Measurements from ENCODE around the gene PRCC. TPM values are rescaled to one million over a fixed set of nuclear protein-coding genes. Genes with fewer than 3 reads are reported as not detected.

Gene PRCC
- total RNA-seq, 2 donors from 2014 or later: 108 to 111 TPM

DNA sequence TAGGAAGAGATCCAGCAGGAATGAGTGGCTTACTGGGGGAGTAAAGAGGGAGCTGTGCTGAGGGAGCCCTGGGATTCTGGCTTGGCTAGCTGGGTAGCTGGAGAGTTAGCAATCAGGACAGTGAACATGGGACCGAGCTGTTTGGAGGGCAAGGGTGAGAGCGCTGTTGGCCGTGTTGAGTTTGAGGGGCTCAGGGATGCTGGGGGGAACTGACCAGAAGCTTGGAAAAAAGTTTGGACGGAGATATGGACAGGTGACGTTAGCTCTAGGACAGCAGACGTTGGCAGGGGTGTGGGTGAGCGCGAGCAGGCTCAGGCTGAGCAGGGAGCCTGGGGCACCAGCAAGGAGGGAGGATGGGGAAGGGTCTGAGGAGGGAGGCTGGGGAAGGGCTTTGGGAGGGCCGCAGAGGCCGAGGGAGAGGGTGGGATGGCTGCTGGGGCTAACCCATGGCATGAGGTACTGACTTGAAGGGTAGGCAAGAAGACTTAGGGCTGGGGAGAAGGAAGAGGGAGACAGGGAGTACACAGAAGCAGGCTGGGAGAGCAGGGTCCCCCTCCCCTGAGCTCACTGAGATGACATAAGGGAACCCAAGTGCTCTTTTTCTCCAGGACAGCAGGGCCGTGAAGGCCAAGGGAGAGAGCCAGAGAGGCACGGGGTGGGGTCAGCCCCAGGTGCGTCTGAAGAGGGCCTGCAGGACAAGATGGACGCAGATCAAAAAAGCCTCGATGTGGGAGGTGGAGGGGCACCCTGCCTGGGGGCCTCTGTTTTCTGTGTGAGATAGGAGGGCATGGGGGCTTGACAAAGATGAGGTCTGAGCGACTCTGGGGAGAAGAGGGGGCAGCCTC, 41.1 kb downstream of the PRCC start:
- no peak overlapping the region for H3K4me3 ChIP-seq (ENCODE audit: low read length)
- Mint-ChIP-seq H3K36me3 (ENCODE audit: low read depth) (no peaks in the 10 kb centered on the region), H3K9me3 (no peaks in the 10 kb centered on the region), H3K4me3 (no peak overlapping the region), H3K4me1 (peaks cover 10% of the 10 kb centered on the region), H3K27me3 (ENCODE audit: insufficient read depth) (peaks cover 31% of the 10 kb centered on the region), H3K27ac (no peak overlapping the region)
- DNase-seq: no peak
- no peak overlapping the region for H3K27ac ChIP-seq (ENCODE audit: low read depth, low read length)
- peaks cover 9% of the 10 kb centered on the region for H3K4me1 ChIP-seq (ENCODE audit: control insufficient read depth, insufficient read depth, low read length)
- H3K9me3 ChIP-seq (ENCODE audit: control insufficient read depth, low read length): no peaks in the 10 kb centered on the region
- H3K36me3 ChIP-seq (ENCODE audit: control insufficient read depth, insufficient read depth, low read length): no peaks in the 10 kb centered on the region
- 89 to 93% methylated on average over 9 to 16 of the region's 16 CpGs for WGBS, 2 experiments (ENCODE audit: insufficient coverage in 1 of 2, insufficient read length in 1 of 2)
- TF ChIP-seq, protein P1, sequence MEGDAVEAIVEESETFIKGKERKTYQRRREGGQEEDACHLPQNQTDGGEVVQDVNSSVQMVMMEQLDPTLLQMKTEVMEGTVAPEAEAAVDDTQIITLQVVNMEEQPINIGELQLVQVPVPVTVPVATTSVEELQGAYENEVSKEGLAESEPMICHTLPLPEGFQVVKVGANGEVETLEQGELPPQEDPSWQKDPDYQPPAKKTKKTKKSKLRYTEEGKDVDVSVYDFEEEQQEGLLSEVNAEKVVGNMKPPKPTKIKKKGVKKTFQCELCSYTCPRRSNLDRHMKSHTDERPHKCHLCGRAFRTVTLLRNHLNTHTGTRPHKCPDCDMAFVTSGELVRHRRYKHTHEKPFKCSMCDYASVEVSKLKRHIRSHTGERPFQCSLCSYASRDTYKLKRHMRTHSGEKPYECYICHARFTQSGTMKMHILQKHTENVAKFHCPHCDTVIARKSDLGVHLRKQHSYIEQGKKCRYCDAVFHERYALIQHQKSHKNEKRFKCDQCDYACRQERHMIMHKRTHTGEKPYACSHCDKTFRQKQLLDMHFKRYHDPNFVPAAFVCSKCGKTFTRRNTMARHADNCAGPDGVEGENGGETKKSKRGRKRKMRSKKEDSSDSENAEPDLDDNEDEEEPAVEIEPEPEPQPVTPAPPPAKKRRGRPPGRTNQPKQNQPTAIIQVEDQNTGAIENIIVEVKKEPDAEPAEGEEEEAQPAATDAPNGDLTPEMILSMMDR (conservative IDR thresholded peaks at IDR 0.05): no peak
- H3K9ac ChIP-seq (ENCODE audit: extremely low read depth, low read length, poor library complexity, severe bottlenecking): no peak overlapping the region
- peaks cover 14% of the 10 kb centered on the region for H3K27me3 ChIP-seq (ENCODE audit: control insufficient read depth, insufficient read depth, low read length, poor library complexity, severe bottlenecking)

DNA sequence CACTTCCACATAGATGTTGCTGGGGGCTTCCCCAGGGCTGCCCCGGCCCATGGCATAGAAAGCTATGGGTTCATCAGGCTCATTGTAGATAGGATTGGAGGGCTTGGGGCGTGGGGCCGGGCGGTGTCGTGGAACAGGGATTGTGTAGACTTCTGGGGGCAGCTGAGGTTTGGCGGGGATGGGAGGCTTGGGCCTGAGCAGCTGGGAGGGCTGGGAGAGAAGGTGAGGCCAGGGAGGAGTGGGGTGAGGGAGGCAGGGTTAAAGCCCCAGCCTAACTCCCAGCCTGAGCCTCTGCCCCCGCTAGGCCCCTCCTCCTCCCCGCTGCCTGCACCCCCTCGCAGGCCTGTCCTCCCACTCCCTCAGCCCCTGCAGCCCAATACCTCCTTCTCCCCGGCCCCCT, 41.9 kb downstream of the PRCC start:
- Mint-ChIP-seq H3K9me3 (no peaks in the 10 kb centered on the region), H3K36me3 (ENCODE audit: low read depth) (no peaks in the 10 kb centered on the region), H3K27me3 (ENCODE audit: insufficient read depth) (peaks cover 40% of the 10 kb centered on the region), H3K4me3 (no peak overlapping the region), H3K4me1 (peaks cover 7% of the 10 kb centered on the region), H3K27ac (no peak overlapping the region)
- H3K27me3 ChIP-seq (ENCODE audit: control insufficient read depth, insufficient read depth, low read length, poor library complexity, severe bottlenecking): peaks cover 20% of the 10 kb centered on the region
- peaks cover under 1% of the 10 kb centered on the region for H3K4me1 ChIP-seq (ENCODE audit: control insufficient read depth, insufficient read depth, low read length)
- H3K27ac ChIP-seq (ENCODE audit: low read depth, low read length): no peak overlapping the region
- no peak for DNase-seq
- WGBS, 2 experiments (ENCODE audit: insufficient coverage in 1 of 2, insufficient read length in 1 of 2): 91 to 92% methylated on average over 5 to 10 of the region's 10 CpGs
- no peak overlapping the region for H3K9ac ChIP-seq (ENCODE audit: extremely low read depth, low read length, poor library complexity, severe bottlenecking)
- no peaks in the 10 kb centered on the region for H3K36me3 ChIP-seq (ENCODE audit: control insufficient read depth, insufficient read depth, low read length)
- no peak overlapping the region for H3K4me3 ChIP-seq (ENCODE audit: low read length)
- TF ChIP-seq, protein P1 (conservative IDR thresholded peaks at IDR 0.05): no peak
- H3K9me3 ChIP-seq (ENCODE audit: control insufficient read depth, low read length): no peaks in the 10 kb centered on the region

DNA sequence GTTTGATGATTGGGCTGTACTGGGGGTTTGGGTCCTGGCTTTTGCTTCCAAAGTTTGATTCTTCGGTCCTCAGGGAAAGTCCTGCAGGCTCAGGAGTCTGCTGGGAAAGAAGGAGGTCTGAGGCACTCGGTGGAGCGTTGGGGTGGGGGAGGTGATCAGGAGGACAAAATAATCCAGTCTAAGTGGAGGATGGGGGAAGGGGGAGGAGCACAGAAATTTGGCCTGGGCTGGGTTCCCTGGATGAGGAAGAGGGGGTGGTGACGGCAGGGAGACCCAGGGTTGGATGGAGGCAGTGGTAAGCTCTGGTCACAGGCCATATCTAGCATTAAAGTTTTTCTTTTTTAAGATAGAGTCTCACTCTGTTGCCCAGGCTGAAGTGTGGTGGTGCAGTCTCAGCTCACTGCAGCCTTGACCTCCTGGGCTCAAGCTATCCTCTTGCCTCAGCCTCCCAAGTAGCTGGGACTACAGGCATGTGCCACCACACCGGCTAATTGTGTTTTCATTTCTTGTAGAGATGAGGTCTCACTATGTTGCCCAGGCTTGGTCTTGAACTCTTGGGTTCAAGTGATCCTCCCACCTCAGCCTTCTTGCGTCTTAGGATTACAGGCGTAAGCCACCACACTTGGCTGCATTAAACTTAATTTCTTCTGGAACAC, 42.5 kb downstream of the PRCC start:
- Histone ChIP-seq H3K9me3 (ENCODE audit: control insufficient read depth, low read length) (no peaks in the 10 kb centered on the region), H3K4me3 (ENCODE audit: low read length) (no peak overlapping the region), H3K4me1 (ENCODE audit: control insufficient read depth, insufficient read depth, low read length) (no peaks in the 10 kb centered on the region), H3K36me3 (ENCODE audit: control insufficient read depth, insufficient read depth, low read length) (no peaks in the 10 kb centered on the region), H3K9ac (ENCODE audit: extremely low read depth, low read length, poor library complexity, severe bottlenecking) (no peak overlapping the region), H3K27ac (ENCODE audit: low read depth, low read length) (no peak overlapping the region), H3K27me3 (ENCODE audit: control insufficient read depth, insufficient read depth, low read length, poor library complexity, severe bottlenecking) (peaks cover 26% of the 10 kb centered on the region)
- TF ChIP-seq, protein P1 (conservative IDR thresholded peaks at IDR 0.05): no peak
- Mint-ChIP-seq H3K9me3 (no peaks in the 10 kb centered on the region), H3K36me3 (ENCODE audit: low read depth) (no peaks in the 10 kb centered on the region), H3K27me3 (ENCODE audit: insufficient read depth) (peaks cover 45% of the 10 kb centered on the region), H3K4me3 (no peak overlapping the region), H3K4me1 (peaks cover 5% of the 10 kb centered on the region), H3K27ac (no peak overlapping the region)
- no peak for DNase-seq
- 88% methylated on average over 4 to 7 of the region's 7 CpGs for WGBS, 2 experiments (ENCODE audit: insufficient coverage in 1 of 2, insufficient read length in 1 of 2)
